Caco-2 (cell line): Measurements from ENCODE around the gene ADRA2A. TPM values are rescaled to one million over a fixed set of nuclear protein-coding genes. Genes with fewer than 3 reads are reported as not detected.

Source experiments
- BruUV-seq: library from RNA; stranded (reverse); fragments of 400-500 nt; replicated peaks from 2 replicates; lab custom pipeline; 2021; lab: Mats Ljungman, UMichigan
- CTCF ChIA-PET: fragments of 300-600 bp; sonication (Branson Sonifier 250); formaldehyde crosslinking; loops from one replicate; lab custom pipeline; 2022; ENCODE audit warnings: antibody characterized with exemption; lab: Charles Lee
- POLR2A ChIA-PET: fragments of 300-600 bp; sonication (Branson Sonifier 250); formaldehyde crosslinking; loops from one replicate; lab custom pipeline; 2022; ENCODE audit warnings: antibody characterized with exemption; lab: Charles Lee
- DNase-seq, 2 experiments: peaks; one replicate each; pipeline versions ENCODE4 v3.0.0 to v3.0.0-alpha.2; 2020 to 2022
- H3K27me3 ChIP-seq: replicated peaks from 2 replicates; pipeline ENCODE4 v1.6.0; 2011; ENCODE audit warnings: low read length; ENCODE audit not compliant: control insufficient read depth, insufficient read depth
- H3K36me3 ChIP-seq: 2 replicates; pipeline ENCODE4 v1.5.1; 2011; ENCODE audit warnings: low read length; ENCODE audit not compliant: control insufficient read depth, insufficient read depth
- H3K4me1 ChIP-seq: fragments of 250-450 bp; sonication (Bioruptor Pico); 2 replicates; pipeline ENCODE4 v1.5.1; 2020; ENCODE audit warnings: mild to moderate bottlenecking
- H3K4me3 ChIP-seq: 2 replicates; pipeline ENCODE4 v1.5.1; 2011; ENCODE audit warnings: low read depth, mild to moderate bottlenecking, control low read depth, low read length
- H3K9me3 ChIP-seq: fragments of 250-450 bp; sonication (Bioruptor Pico); 2 replicates; pipeline ENCODE4 v1.5.1; 2020; ENCODE audit warnings: mild to moderate bottlenecking, moderate library complexity
- H3K27ac Mint-ChIP-seq: one replicate; pipeline ENCODE4 v1.8.0; 2022; ENCODE audit warnings: mixed read lengths; ENCODE audit not compliant: unreplicated experiment
- H3K27me3 Mint-ChIP-seq: one replicate; pipeline ENCODE4 v1.8.0; 2022; ENCODE audit warnings: mixed read lengths; ENCODE audit not compliant: insufficient read depth, unreplicated experiment
- H3K36me3 Mint-ChIP-seq: one replicate; pipeline ENCODE4 v1.8.0; 2022; ENCODE audit warnings: mild to moderate bottlenecking, mixed read lengths; ENCODE audit not compliant: insufficient read depth, unreplicated experiment
- H3K4me1 Mint-ChIP-seq: one replicate; pipeline ENCODE4 v1.8.0; 2022; ENCODE audit warnings: low read depth, mixed read lengths; ENCODE audit not compliant: unreplicated experiment
- H3K4me3 Mint-ChIP-seq: one replicate; pipeline ENCODE4 v1.8.0; 2022; ENCODE audit warnings: mild to moderate bottlenecking, moderate library complexity, mixed read lengths; ENCODE audit not compliant: unreplicated experiment
- H3K9me3 Mint-ChIP-seq: one replicate; pipeline ENCODE4 v1.8.0; 2022; ENCODE audit warnings: mixed read lengths; ENCODE audit not compliant: unreplicated experiment
- intact Hi-C: fragments of 100-400 bp; cut with micrococcal nuclease; formaldehyde crosslinking; loops from one replicate; pipeline ENCODE4 v1.10.0; 2022; ENCODE audit not compliant: unreplicated experiment
- total RNA-seq: library from RNA; stranded (reverse); gene quantifications from 2 replicates; pipeline ENCODE4 v1.2.3, GENCODE V29; 2022
- TF ChIP-seq, protein P1 (sequence below), 2 experiments: fragments of 200-600 bp in 1 of 2; IDR thresholded peaks; 1 replicate in 1 of 2; 2 replicates in 1 of 2; pipeline versions ENCODE4 v1.5.1 to v1.8.0; 2011 to 2022; ENCODE audit warnings: antibody characterized with exemption in 1 of 2, control low read depth in 1 of 2, inconsistent platforms in 1 of 2, low read depth in 1 of 2, low read length in 1 of 2, mild to moderate bottlenecking in 1 of 2, moderate library complexity in 1 of 2; ENCODE audit not compliant: insufficient read depth in 1 of 2, severe bottlenecking in 1 of 2, unreplicated experiment in 1 of 2

ADRA2A gene
- total RNA-seq, 1 experiment from 2014 or later = 0.70 TPM

DNA sequence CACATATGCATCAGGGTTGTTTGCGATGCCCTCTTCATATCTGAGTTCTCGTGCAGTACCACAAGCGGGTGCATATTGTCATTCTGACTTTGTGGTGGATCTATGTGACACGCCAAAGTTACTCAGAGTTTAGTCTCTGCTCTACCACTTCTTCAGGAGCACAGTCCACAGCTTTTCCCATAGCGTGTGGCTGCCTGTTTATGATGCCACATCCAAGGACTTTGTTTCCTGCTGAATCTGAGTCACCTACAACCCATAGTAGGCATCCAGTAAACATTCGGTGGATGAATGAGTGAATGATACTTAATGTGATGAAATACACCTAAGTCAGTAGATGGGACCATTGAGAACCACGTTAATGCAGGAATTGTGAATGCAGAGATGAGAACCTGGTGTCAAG is 15.0 kb downstream of the ADRA2A start:
- BruUV-seq = no TSS peak
- no peaks in the 10 kb centered on the region for H3K9me3 Mint-ChIP-seq

DNA sequence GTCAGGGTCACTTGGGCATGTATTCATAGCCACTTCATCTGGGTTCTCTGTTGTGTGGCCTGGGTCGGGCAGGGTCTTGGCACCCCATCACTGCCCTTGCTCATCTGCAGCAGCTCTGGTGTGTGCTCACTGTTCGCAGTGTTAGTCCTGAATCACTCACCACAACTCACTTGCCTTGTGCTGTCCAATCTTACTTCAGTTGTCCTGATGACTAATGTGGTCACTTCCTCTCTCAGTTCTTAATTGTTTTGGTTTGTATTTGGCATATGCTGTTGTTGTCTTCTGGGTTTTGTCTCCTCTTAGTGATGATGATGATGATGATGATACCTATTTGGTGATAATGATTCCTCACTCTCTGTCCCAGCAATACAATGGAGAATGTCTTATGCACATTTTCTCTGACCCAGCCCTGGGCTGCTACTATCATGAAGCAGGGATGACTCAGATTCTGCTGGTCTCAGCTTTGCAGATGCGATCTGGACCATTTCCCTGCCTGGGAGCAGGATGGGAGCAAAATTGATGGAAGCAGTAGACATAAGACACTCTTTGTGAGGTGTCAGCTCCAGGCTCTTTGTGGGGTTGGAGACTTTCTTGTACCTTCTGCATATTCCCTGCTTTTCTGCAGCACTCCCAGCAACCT is 17.0 kb downstream of the ADRA2A start:
- TF ChIP-seq, protein P1, sequence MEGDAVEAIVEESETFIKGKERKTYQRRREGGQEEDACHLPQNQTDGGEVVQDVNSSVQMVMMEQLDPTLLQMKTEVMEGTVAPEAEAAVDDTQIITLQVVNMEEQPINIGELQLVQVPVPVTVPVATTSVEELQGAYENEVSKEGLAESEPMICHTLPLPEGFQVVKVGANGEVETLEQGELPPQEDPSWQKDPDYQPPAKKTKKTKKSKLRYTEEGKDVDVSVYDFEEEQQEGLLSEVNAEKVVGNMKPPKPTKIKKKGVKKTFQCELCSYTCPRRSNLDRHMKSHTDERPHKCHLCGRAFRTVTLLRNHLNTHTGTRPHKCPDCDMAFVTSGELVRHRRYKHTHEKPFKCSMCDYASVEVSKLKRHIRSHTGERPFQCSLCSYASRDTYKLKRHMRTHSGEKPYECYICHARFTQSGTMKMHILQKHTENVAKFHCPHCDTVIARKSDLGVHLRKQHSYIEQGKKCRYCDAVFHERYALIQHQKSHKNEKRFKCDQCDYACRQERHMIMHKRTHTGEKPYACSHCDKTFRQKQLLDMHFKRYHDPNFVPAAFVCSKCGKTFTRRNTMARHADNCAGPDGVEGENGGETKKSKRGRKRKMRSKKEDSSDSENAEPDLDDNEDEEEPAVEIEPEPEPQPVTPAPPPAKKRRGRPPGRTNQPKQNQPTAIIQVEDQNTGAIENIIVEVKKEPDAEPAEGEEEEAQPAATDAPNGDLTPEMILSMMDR (IDR thresholded peaks at IDR 0.05; ENCODE audit: insufficient read depth in 1 of 2, low read depth in 1 of 2, low read length in 1 of 2, severe bottlenecking in 1 of 2, unreplicated experiment in 1 of 2) = no peak
- peaks cover 6% of the 10 kb centered on the region for H3K27me3 Mint-ChIP-seq

More for the DNA sequence above, 15.0 kb downstream of the ADRA2A start:
- H3K4me1 Mint-ChIP-seq = no peaks in the 10 kb centered on the region
- H3K4me3 Mint-ChIP-seq = no peak overlapping the region
- ChIA-PET POLR2A (no interaction called here), CTCF (no interaction called here)
- Histone ChIP-seq H3K4me1 (no peaks in the 10 kb centered on the region), H3K9me3 (no peaks in the 10 kb centered on the region), H3K36me3 (no peaks in the 10 kb centered on the region), H3K4me3 (no peak overlapping the region), H3K27me3 (no peaks in the 10 kb centered on the region)
- no peaks in the 10 kb centered on the region for H3K36me3 Mint-ChIP-seq
- H3K27ac Mint-ChIP-seq = no peak overlapping the region
- intact Hi-C loops = no loop called here
- DNase-seq = no peak
- TF ChIP-seq, protein P1 (IDR thresholded peaks at IDR 0.05; ENCODE audit: insufficient read depth in 1 of 2, low read depth in 1 of 2, low read length in 1 of 2, severe bottlenecking in 1 of 2, unreplicated experiment in 1 of 2) = no peak
- H3K27me3 Mint-ChIP-seq = peaks cover 2% of the 10 kb centered on the region

DNA sequence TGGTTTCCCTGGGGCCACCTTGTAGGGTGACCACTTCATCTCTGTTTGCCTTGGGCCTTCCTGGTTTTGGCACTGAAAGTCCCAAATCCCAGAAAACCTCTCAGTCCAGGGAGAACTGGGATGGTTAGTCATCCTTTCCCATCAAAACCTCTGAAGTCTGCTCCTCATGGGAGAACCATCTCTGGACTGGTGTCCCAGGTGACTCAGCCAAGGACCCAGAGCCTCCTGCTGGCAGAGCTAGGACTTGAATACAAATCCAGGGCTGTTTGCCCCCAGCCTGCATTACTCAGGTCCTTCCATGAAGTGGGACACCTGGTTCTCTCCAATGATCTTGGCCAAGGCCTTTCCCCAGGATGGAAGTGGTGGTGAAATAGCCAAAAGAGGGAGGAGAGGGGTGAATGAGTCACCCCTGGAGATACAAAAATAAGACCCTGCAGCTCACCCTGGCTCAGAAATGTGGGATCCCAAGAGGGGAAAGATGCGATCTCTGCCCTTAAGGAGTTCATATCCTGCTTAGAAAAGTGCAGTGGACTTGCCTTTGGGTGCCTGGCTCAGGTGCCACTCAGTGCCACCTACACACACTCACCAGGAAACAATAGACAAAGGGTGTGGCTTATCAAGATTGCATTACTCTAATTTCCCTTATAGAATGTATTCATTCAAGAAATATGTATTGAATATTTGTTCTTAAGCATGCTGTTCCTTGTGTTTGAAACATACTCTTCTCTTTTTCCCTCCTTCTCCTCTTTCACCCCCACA is 22.0 kb downstream of the ADRA2A start:
- ChIA-PET CTCF (interaction anchor here (0.7 kb wide), 1 partner anchor 23 kb away, joined by 3 read pairs; no protein-coding TSS in a partner anchor), POLR2A (no interaction called here)
- Mint-ChIP-seq H3K4me1 (no peaks in the 10 kb centered on the region), H3K9me3 (no peaks in the 10 kb centered on the region), H3K4me3 (no peak overlapping the region), H3K27me3 (peaks cover 19% of the 10 kb centered on the region), H3K36me3 (no peaks in the 10 kb centered on the region), H3K27ac (no peak overlapping the region)
- DNase-seq = no peak
- Histone ChIP-seq H3K36me3 (no peaks in the 10 kb centered on the region), H3K4me1 (no peaks in the 10 kb centered on the region), H3K9me3 (no peaks in the 10 kb centered on the region), H3K4me3 (no peak overlapping the region), H3K27me3 (no peaks in the 10 kb centered on the region; the same call in 1 of the 2 replicates)
- BruUV-seq = no TSS peak
- intact Hi-C loops = no loop called here
- TF ChIP-seq, protein P1 (IDR thresholded peaks at IDR 0.05; ENCODE audit: insufficient read depth in 1 of 2, low read depth in 1 of 2, low read length in 1 of 2, severe bottlenecking in 1 of 2, unreplicated experiment in 1 of 2) = no peak

More for the DNA sequence above, 17.0 kb downstream of the ADRA2A start:
- no peaks in the 10 kb centered on the region for H3K36me3 Mint-ChIP-seq
- H3K4me3 Mint-ChIP-seq = no peak overlapping the region
- H3K27ac Mint-ChIP-seq = no peak overlapping the region
- ChIA-PET POLR2A (no interaction called here), CTCF (no interaction called here)
- H3K9me3 Mint-ChIP-seq = no peaks in the 10 kb centered on the region
- H3K9me3 ChIP-seq = no peaks in the 10 kb centered on the region
- intact Hi-C loops = no loop called here
- no peak for DNase-seq
- H3K4me3 ChIP-seq = no peak overlapping the region
- H3K4me1 ChIP-seq = no peaks in the 10 kb centered on the region
- no peaks in the 10 kb centered on the region for H3K36me3 ChIP-seq
- H3K4me1 Mint-ChIP-seq = no peaks in the 10 kb centered on the region
- no peaks in the 10 kb centered on the region for H3K27me3 ChIP-seq
- no TSS peak for BruUV-seq
